PC-9 (cell line): ENCODE results near the gene CHIC2.

Experiments used
- EZH2 ChIP-seq: fragments of 200-600 bp; sonication (generic); IDR thresholded peaks from 2 replicates; pipeline ENCODE4 v1.8.0; 2017; ENCODE audit warnings: antibody characterized with exemption, low read depth
- TF ChIP-seq, protein P1 (sequence below): fragments of 200-600 bp; sonication (generic); conservative IDR thresholded peaks from 2 replicates; pipeline ENCODE4 v1.6.1; 2017; ENCODE audit warnings: mixed run types, antibody characterized with exemption, mild to moderate bottlenecking, moderate library complexity

DNA sequence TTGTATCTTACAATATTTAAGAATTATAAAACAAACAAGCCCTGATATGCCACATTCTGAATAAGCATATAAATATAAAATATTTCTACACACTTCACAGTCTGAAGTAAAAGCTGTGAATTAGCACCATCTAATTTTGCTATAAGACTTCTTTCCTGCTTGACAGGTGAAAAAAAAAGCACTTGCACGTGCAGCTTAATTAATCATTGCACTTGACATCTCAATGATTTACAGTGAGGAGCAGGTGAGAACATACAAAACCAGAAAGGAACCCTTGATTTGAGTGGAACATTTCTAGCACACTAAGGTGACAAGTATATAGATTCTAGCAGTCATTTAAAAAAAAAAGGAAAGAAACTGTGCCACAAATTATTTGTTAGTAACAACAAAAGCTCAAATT lies 47.9 kb downstream of the CHIC2 start:
- TF ChIP-seq, protein P1, sequence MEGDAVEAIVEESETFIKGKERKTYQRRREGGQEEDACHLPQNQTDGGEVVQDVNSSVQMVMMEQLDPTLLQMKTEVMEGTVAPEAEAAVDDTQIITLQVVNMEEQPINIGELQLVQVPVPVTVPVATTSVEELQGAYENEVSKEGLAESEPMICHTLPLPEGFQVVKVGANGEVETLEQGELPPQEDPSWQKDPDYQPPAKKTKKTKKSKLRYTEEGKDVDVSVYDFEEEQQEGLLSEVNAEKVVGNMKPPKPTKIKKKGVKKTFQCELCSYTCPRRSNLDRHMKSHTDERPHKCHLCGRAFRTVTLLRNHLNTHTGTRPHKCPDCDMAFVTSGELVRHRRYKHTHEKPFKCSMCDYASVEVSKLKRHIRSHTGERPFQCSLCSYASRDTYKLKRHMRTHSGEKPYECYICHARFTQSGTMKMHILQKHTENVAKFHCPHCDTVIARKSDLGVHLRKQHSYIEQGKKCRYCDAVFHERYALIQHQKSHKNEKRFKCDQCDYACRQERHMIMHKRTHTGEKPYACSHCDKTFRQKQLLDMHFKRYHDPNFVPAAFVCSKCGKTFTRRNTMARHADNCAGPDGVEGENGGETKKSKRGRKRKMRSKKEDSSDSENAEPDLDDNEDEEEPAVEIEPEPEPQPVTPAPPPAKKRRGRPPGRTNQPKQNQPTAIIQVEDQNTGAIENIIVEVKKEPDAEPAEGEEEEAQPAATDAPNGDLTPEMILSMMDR = no peak
- no peak for TF ChIP-seq EZH2
